COR-L47 (cell line): ENCODE data around the gene MAP4K5.
"Not testable (repeated sequence)": the region's sequence is repeated elsewhere in the genome, so short reads cannot be mapped to it uniquely, and the experiment has no call there.

ENCODE experiments used
- DNase-seq: peaks from one replicate; lab custom pipeline; 2025; lab: John Stamatoyannopoulos, UW

The MAP4K5 gene

GRCh38 chr14:50531595-50532501, 521 bp downstream of the MAP4K5 start:
- peak; percentile 48 for DNase-seq

DNA sequence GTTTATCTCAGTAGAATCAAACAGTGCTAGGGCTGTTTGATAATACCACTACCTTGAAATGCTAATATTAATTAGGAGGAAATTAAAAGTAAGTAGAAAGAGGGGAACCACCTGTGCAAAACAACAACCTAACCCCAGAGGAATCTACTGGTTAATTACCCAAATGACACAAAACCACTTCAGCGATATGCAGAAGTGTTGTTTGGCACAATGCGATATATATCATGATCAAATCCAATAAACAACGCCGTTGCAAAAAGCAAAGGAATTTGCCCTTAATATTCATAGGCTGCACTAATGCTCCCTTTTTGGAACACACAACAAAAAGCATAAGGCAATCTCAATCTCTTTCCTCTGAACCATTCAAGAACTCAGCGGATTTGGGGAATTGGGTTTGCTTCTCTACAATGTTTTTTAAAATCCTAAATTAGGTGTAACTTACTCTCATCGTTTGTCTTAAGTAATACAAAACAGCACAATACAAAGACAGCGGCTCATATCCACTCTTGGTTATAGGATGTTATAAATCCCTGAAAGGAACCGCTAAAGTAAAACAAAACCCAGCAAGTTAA, 1.5 kb downstream of the MAP4K5 start:
- no peak for DNase-seq

DNA sequence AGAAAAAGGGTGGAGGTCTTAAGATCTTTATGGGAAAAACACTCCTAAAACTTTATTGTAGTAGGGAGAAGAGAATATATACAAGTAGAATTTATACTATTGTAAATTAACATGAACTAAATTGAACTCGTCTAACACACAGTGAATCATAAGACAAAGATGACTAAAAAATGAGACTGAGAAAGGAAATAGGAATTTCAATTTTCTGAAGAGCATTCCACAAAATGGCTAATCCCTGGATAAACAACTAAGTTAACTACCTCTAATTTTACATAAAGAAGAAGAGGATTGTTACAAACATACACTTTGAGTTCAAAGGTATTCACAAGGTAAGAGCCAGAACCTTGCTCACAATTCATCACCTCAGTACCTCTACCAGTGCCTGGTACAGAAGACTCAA, 2.0 kb downstream of the MAP4K5 start:
- no peak for DNase-seq

- DNase-seq, result no peak
These were observed 2.8 kb downstream of the MAP4K5 start for GRCh38 chr14:50529288-50530179.

DNA sequence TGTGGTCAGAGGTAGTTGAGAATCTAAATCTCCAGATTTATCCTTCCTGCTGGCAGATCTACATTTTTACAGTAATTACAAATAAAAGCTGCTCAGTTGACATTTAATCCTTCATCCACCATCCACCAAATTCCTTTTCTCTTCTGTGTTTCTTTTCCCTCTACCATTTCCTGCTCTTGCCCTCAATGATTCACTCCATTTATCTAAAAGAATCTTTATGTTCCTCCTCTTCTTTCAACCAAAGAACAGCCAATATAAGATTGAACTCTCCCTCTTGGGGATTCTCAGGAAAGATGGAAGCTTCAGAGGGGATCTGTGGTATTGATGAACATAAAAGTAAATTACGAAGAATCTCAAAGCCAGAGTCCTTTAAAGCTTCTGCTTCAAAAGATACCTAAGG, 4.4 kb downstream of the MAP4K5 start:
- DNase-seq, result no peak

DNA sequence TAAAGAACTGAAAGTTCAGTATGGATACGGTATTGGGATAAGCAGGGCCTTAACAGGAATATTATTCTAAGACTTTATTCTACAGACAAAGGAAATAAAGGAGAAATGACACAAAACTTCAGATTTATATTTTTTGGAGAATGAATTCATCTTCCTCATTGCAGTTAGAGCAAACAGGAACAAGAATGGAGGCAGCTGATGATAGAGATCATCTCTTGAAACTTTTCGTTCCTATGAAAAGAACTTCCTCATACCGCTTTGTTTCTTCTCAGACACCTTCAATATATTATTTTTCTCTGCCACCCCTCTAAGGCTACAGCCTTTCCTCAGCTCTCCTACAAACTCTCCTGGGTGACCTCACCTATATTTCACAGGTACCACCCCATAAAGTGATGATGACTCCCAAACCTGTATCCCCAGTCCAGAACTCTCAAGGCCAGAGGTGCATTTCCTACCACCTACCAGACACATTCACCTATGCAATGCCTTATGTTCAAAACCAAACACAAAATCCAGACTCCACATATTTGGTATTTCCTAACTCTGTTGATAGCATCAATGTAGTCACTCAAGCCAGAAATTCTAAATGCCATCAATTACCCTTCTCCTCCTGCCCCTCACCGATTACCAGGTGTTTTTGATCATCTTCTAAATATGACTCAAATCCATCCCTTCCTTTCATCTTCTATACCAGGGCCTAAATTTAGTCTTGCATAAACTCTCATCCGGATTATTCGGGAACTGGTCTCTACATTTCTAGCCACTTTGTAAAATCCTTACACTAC, 7.4 kb downstream of the MAP4K5 start:
- no peak for DNase-seq

DNA sequence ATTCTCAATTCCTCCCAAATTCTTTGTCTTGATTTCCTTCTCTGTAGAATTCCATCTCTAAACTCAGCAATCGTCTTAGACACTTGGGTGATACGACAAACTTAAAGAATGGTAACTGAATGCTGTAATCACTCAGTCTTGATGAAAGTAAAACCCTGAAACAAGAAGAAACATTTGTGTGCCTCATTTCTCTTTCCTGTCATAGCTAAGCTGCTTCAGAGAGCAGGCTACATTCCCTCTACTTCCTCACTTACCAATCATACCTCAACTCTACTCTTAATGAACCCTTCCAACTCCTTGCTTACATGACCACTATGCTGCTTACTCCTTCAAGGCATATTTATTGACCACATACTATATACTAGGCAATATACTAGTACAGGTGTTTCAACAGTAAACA, 8.3 kb downstream of the MAP4K5 start:
- no peak for DNase-seq

GRCh38 chr14:50523271-50524041, 8.9 kb downstream of the MAP4K5 start:
- no peak for DNase-seq

DNA sequence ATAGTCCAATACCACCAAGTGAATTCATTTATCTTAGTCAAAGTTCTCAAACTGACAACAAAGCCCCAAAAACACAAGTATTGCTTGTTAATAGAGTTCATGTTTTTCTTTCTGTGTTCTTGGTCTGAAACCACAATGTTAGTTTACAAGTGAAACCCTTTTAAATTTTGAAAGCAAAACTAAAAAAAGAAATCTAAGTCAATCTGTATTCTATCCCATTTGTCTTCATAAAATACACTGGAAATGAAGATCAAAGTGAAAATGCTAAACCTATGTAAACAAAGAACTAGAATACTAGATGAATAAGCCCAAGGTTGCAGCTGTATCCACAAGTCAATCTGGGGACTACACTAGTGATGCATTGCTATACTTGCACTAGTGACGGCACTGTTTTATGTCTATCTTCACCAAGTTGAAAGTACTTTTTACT, 10.4 kb downstream of the MAP4K5 start:
- no peak for DNase-seq

- DNase-seq, result no peak
These were observed 11.2 kb downstream of the MAP4K5 start for GRCh38 chr14:50520947-50521815.

DNA sequence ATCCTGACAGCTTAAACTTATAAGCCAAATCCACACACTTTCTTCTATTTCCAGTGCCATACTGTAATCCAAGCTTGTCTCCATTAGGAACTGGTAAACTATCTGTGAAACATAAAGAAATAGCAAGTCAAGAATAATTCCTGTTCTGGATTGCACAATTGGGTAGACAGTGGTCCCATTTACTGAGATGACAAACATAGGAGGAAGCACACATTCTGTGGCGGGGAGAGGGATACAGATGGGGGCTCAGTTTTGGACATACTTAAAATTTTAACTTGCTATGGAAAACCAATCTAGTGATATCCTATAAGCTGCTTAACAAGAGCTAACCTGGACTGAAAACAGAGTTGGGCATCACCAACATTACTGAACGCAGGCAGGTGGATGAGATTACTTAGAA, 16.3 kb downstream of the MAP4K5 start:
- no peak for DNase-seq

- DNase-seq, result no peak
These were observed 19.9 kb downstream of the MAP4K5 start for GRCh38 chr14:50512463-50512862.

GRCh38 chr14:50510157-50510556, 22.2 kb downstream of the MAP4K5 start:
- DNase-seq, result no peak

DNA sequence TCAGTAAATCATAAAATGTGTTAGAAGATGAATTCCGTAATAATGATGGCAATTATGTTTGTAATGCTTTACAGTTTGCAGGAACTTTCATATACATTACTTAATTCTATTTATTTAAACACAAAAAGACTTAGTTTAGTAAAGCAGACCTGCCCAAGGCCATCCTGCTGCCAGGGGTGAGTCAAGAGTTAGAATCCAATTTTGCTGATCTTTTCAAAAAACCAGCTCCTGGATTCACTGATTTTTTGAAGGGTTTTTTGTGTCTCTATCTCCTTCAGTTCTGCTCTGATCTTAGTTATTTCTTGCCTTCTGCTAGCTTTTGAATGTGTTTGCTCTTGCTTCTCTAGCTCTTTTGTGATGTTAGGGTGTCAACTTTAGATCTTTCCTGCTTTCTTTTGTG, 25.3 kb downstream of the MAP4K5 start:
- not testable (repeated sequence) for DNase-seq

GRCh38 chr14:50501642-50502041, 30.7 kb downstream of the MAP4K5 start:
- DNase-seq, result no peak

DNA sequence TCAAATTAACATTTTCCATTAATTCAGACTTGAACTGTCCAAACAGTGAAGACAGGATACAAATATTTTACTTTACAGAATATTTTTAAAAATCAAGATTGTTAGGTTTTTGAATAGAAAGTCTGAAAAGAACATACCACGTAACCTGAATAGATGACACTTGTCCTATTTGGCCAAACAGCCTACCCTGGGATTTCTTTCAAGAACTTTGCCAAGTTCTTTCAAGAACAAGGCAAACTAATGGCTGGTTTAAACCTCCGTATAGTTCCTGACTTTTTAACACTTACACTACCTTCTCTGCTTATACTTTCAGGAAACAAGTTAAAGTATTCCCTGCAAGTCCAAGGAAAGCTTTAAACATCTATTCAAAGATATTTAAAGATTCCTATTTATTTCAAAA, 35.0 kb downstream of the MAP4K5 start:
- DNase-seq, result no peak

DNA sequence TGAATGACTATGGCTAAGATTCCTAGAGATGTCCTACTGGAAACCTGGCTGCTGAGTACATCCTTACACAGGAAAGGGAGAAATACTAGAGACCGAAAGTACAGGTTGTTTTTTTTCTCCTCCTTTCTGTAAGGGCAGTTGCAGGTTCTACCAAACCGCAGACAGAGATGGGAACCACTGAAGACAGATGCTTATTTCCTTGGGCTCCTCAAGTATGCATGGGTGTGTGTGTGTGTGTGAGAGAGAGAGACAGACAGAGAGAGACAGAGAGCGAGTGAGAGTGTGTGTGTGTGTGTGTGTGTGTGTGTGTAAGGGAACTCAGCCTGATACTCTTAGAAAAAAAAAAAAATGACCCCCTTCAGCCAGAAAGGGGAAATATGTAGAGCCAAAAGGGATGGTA, 42.5 kb downstream of the MAP4K5 start:
- DNase-seq, result no peak

DNA sequence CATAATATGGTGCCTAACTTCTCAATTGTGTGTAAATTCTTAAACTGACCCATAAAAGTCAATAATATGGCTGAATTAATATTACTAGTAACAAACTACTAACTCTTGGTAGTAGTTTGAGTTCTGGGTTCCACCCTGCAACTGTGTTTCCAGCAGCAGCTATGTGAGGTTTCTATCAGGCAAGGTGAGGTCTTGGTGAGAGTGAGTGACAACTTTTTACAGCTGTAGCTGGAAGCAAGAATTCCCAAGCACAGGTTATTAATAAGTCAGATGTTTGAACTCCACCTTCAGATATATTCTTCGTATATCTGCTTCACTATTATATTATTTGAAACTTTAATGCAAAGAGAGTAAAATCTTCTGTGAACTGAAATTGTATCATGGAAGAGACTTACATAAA, 43.8 kb downstream of the MAP4K5 start:
- no peak for DNase-seq

DNA sequence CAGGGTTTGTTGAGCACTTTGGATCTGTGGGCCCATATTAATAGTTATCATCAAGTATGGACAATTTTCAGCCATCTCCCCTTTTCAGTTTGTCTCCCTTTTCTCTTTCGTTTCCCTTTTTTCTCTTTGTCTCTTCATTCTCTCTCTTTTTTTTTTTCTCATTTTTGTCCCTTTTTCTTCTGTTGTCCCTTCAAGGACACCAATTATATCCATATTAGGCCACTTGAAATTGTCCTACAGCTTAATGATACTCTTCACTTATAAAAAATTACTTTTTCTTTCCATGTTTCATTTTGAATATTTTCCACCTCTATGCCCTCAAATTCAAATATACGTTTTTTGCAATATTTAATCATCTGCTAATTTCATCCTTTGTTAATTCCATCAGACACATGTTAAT, 53.3 kb downstream of the MAP4K5 start:
- DNase-seq, result no peak

- DNase-seq, result no peak
These were observed 54.6 kb downstream of the MAP4K5 start for GRCh38 chr14:50477760-50478159.
